ENCODE measurements around the gene FRG1.
"Not testable (repeated sequence)": the region's sequence is repeated elsewhere in the genome, so short reads cannot be mapped to it uniquely, and the experiment has no call there.

Gene FRG1

DNA sequence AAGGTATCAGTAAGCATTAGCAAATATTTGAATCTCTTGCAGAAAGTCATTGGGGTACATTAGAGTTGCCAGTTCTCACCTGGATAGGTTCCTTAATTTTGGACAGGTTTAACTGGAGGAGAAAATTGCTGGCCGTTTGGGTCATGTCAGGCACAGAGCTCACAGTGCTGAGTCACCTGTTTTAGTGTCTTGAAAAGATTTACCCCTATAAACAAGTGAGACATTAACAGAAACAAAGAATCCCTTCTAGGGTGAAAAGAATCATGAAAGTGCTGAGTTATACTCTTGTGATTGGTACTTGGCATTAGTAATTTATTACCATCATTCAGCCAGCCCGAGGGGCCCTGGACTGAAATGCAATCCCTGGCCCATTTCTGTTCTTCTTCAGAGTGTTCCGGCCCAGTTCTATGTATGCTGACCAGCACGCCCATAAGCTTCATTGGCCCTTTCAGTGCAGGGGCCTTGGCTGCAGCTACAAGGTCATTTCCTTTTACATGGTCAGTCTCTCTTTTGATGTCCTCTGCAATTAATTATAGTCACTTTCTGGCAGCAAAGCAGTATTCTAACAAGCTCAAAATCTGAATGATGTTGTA, 45.1 kb downstream of the FRG1 start:
- DNase-seq: not testable (repeated sequence)

DNA sequence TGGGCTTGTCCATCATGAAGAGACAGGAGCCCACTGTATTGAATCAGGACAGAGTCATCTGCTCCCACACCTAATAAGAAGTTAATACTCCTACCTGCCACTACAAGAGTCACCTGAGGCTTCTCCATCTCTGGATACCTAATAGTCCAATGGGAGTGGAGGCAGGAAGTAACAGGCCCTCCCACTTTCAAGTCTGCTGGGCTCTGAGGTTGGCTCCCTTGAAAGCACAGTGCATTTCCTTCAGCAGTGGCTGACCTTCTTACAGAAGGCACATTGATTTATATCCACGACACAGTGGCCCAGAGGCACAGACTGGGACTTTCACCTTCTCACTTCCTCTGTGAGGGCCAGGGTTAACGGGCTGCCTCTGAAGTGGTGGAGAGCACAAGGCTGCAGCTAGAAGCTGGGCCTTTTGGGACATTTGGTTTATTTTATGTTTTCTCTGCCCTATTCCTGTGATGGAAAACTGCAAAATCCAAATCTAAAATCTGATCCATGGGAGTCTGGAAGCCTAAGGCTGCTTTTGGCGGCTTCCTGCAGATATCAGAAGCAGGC, 48.3 kb downstream of the FRG1 start:
- no peak for DNase-seq

DNA sequence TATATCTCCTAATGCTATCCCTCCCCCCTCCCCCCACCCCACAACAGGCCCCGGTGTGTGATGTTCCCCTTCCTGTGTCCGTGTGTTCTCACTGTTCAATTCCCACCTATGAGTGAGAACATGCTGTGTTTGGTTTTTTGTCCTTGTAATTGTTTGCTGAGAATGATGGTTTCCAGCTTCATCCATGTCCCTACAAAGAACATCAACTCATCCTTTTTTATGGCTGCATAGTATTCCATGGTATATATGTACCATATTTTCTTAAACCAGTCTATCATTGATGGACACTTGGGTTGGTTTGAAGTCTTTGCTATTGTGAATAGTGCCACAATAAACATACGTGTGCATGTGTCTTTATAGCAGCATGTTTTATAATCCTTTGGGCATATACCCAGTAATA, 49.3 kb downstream of the FRG1 start:
- not testable (repeated sequence) for DNase-seq
